ENCODE measurements around the gene NDST4. TPM values are rescaled to one million over a fixed set of nuclear protein-coding genes. Genes with fewer than 3 reads are reported as not detected.

Gene NDST4
- total RNA-seq, 3 donors from 2014 or later (not counting 1 experiment from before 2014, with no cell fraction given): not detected

GRCh38 chr4:115128037-115128436 lies 14.6 kb upstream of the NDST4 start:
- no peaks in the 10 kb centered on the region for H3K27me3 Mint-ChIP-seq (ENCODE audit: low read depth in 2 of 2)
- peaks cover 3% of the 10 kb centered on the region in 2 donors for H3K9me3 Mint-ChIP-seq
- H3K9me3 ChIP-seq (ENCODE audit: control insufficient read depth, insufficient read depth, low read length): no peaks in the 10 kb centered on the region
- 74% methylated on average over 1 of the region's 2 CpGs for WGBS (ENCODE audit: insufficient coverage)
- ATAC-seq (no peak), DNase-seq (no peak)
- no peak overlapping the region for H3K4me3 ChIP-seq (ENCODE audit: low read length)
- H3K36me3 ChIP-seq (ENCODE audit: control insufficient read depth, insufficient read depth, low read length): no peaks in the 10 kb centered on the region
- no peaks in the 10 kb centered on the region for H3K36me3 Mint-ChIP-seq
- H3K4me1 Mint-ChIP-seq: no peaks in the 10 kb centered on the region
- intact Hi-C loops (cut with micrococcal nuclease): no loop called here
- no peak for TF ChIP-seq CTCF (IDR thresholded peaks at IDR 0.05)
- H3K27ac Mint-ChIP-seq: no peak overlapping the region
- H3K27me3 ChIP-seq (ENCODE audit: control insufficient read depth, insufficient read depth, low read length): no peaks in the 10 kb centered on the region
- no peak overlapping the region for H3K4me3 Mint-ChIP-seq
- no peaks in the 10 kb centered on the region for H3K4me1 ChIP-seq (ENCODE audit: control insufficient read depth, insufficient read depth, low read length)
- no peak overlapping the region for H3K27ac ChIP-seq (ENCODE audit: low read length)

GRCh38 chr4:115126491-115126890 lies 13.1 kb upstream of the NDST4 start:
- Histone ChIP-seq H3K27ac (ENCODE audit: low read length) (no peak overlapping the region), H3K36me3 (ENCODE audit: control insufficient read depth, insufficient read depth, low read length) (no peaks in the 10 kb centered on the region), H3K9me3 (ENCODE audit: control insufficient read depth, insufficient read depth, low read length) (no peaks in the 10 kb centered on the region), H3K4me1 (ENCODE audit: control insufficient read depth, insufficient read depth, low read length) (no peaks in the 10 kb centered on the region), H3K4me3 (ENCODE audit: low read length) (no peak overlapping the region), H3K27me3 (ENCODE audit: control insufficient read depth, insufficient read depth, low read length) (no peaks in the 10 kb centered on the region)
- ATAC-seq (no peak), DNase-seq (no peak)
- peaks cover 0 to 3% of the 10 kb centered on the region in 2 donors for H3K9me3 Mint-ChIP-seq
- 88% methylated on average over 2 of the region's 2 CpGs for WGBS (ENCODE audit: insufficient coverage)
- no peaks in the 10 kb centered on the region for H3K36me3 Mint-ChIP-seq
- no peak for TF ChIP-seq CTCF (IDR thresholded peaks at IDR 0.05)
- H3K4me1 Mint-ChIP-seq: no peaks in the 10 kb centered on the region
- no peak overlapping the region for H3K27ac Mint-ChIP-seq
- H3K4me3 Mint-ChIP-seq: no peak overlapping the region
- intact Hi-C loops (cut with micrococcal nuclease): no loop called here
- H3K27me3 Mint-ChIP-seq (ENCODE audit: low read depth in 2 of 2): no peaks in the 10 kb centered on the region

- Mint-ChIP-seq H3K9me3 (peaks cover 0 to 3% of the 10 kb centered on the region in 2 donors), H3K27me3 (ENCODE audit: low read depth in 2 of 2) (no peaks in the 10 kb centered on the region), H3K36me3 (no peaks in the 10 kb centered on the region), H3K4me3 (no peak overlapping the region), H3K27ac (no peak overlapping the region), H3K4me1 (no peaks in the 10 kb centered on the region)
- Histone ChIP-seq H3K27ac (ENCODE audit: low read length) (no peak overlapping the region), H3K27me3 (ENCODE audit: control insufficient read depth, insufficient read depth, low read length) (no peaks in the 10 kb centered on the region), H3K4me1 (ENCODE audit: control insufficient read depth, insufficient read depth, low read length) (no peaks in the 10 kb centered on the region), H3K4me3 (ENCODE audit: low read length) (no peak overlapping the region), H3K9me3 (ENCODE audit: control insufficient read depth, insufficient read depth, low read length) (no peaks in the 10 kb centered on the region), H3K36me3 (ENCODE audit: control insufficient read depth, insufficient read depth, low read length) (no peaks in the 10 kb centered on the region)
- ATAC-seq (no peak), DNase-seq (no peak)
- TF ChIP-seq CTCF (IDR thresholded peaks at IDR 0.05): no peak
- WGBS (ENCODE audit: insufficient coverage): 72% methylated on average over 2 of the region's 2 CpGs
- intact Hi-C loops (cut with micrococcal nuclease): no loop called here
Observed at GRCh38 chr4:115121351-115122043, 8.1 kb upstream of the NDST4 start.

GRCh38 chr4:115119804-115120352 lies 6.5 kb upstream of the NDST4 start:
- intact Hi-C loops (cut with micrococcal nuclease): no loop called here
- ATAC-seq (no peak), DNase-seq (no peak)
- Histone ChIP-seq H3K9me3 (ENCODE audit: control insufficient read depth, insufficient read depth, low read length) (no peaks in the 10 kb centered on the region), H3K4me3 (ENCODE audit: low read length) (no peak overlapping the region), H3K36me3 (ENCODE audit: control insufficient read depth, insufficient read depth, low read length) (no peaks in the 10 kb centered on the region), H3K27me3 (ENCODE audit: control insufficient read depth, insufficient read depth, low read length) (no peaks in the 10 kb centered on the region), H3K4me1 (ENCODE audit: control insufficient read depth, insufficient read depth, low read length) (no peaks in the 10 kb centered on the region), H3K27ac (ENCODE audit: low read length) (no peak overlapping the region)
- WGBS (ENCODE audit: insufficient coverage): no CpG with 5 or more reads among the region's 1 CpG
- H3K27ac Mint-ChIP-seq: no peak overlapping the region
- no peak overlapping the region for H3K4me3 Mint-ChIP-seq
- H3K27me3 Mint-ChIP-seq (ENCODE audit: low read depth in 2 of 2): no peaks in the 10 kb centered on the region
- no peaks in the 10 kb centered on the region for H3K4me1 Mint-ChIP-seq
- TF ChIP-seq CTCF (IDR thresholded peaks at IDR 0.05): no peak
- H3K9me3 Mint-ChIP-seq: no peaks in the 10 kb centered on the region
- H3K36me3 Mint-ChIP-seq: no peaks in the 10 kb centered on the region

Data from natural killer cell (primary cell).